Breast epithelium (tissue), 4 donors: ENCODE measurements around the gene PPFIA3. TPM values are rescaled to one million over a fixed set of nuclear protein-coding genes. Genes with fewer than 3 reads are reported as not detected.
"Not testable (repeated sequence)": the region's sequence is repeated elsewhere in the genome, so short reads cannot be mapped to it uniquely, and the experiment has no call there.

Source experiments
- DNase-seq, 2 donors: peaks; one replicate each; pipeline ENCODE4 v3.0.0-alpha.2; 2019; ENCODE audit warnings: low spot score in 2 of 2
- H3K27ac ChIP-seq, 2 donors: fragments of 200-600 bp; sonication (generic) in 1 of 2; one replicate each; pipeline ENCODE4 v1.5.1; 2016 to 2019; ENCODE audit warnings: mild to moderate bottlenecking in 1 of 2
- H3K27me3 ChIP-seq, 2 donors: fragments of 200-600 bp; sonication (generic) in 1 of 2; one replicate each; pipeline versions ENCODE4 v1.5.1 to v1.6.0; 2017 to 2019; ENCODE audit warnings: control low read depth in 1 of 2, mild to moderate bottlenecking in 1 of 2
- H3K36me3 ChIP-seq: fragments of 200-600 bp; one replicate; pipeline ENCODE4 v1.5.1; 2019
- H3K4me1 ChIP-seq, 2 donors: fragments of 200-600 bp; sonication (generic); one replicate each; pipeline ENCODE4 v1.5.1; 2016 to 2019; ENCODE audit warnings: control low read depth in 1 of 2
- H3K4me3 ChIP-seq, 3 donors: fragments of 200-600 bp; sonication (generic); 1 replicate in 2 of 3; 2 replicates in 1 of 3; pipeline ENCODE4 v1.5.1; 2016 to 2019; ENCODE audit warnings: mild to moderate bottlenecking in 3 of 3, moderate library complexity in 2 of 3
- H3K9me3 ChIP-seq, 2 donors: fragments of 200-600 bp; sonication (generic) in 1 of 2; one replicate each; pipeline ENCODE4 v1.5.1; 2016 to 2019; ENCODE audit warnings: control low read depth in 1 of 2
- POLR2A ChIP-seq: fragments of 450-650 bp; IDR thresholded peaks from one replicate; pipeline ENCODE4 v1.6.1; 2016; ENCODE audit warnings: antibody characterized with exemption, mild to moderate bottlenecking, moderate library complexity
- POLR2AphosphoS5 ChIP-seq, 3 donors: sonication (generic); formaldehyde crosslinking; IDR thresholded peaks; one replicate each; pipeline ENCODE4 v1.6.1; 2017; ENCODE audit warnings: antibody characterized with exemption in 3 of 3
- intact Hi-C: fragments of 100-400 bp; cut with DNase I; formaldehyde crosslinking; loops from one replicate; pipeline ENCODE4 v1.15.1; 2023; ENCODE audit warnings: low total_unique reads
- total RNA-seq, 3 donors: library from RNA; depleted of rRNA; stranded (reverse); fragments of >200 nt; gene quantifications; one replicate each; pipeline ENCODE4 v1.1.0, GENCODE V29; 2016
- TF ChIP-seq, protein P1 (sequence below), 3 donors: fragments of 450-650 bp; IDR thresholded peaks; one replicate each; pipeline ENCODE4 v1.5.1; 2016 to 2017; ENCODE audit warnings: antibody characterized with exemption in 3 of 3, mild to moderate bottlenecking in 3 of 3, moderate library complexity in 3 of 3

Gene PPFIA3
- total RNA-seq, 3 donors from 2014 or later, result 3.4 to 6.2 (median 3.4) TPM

DNA sequence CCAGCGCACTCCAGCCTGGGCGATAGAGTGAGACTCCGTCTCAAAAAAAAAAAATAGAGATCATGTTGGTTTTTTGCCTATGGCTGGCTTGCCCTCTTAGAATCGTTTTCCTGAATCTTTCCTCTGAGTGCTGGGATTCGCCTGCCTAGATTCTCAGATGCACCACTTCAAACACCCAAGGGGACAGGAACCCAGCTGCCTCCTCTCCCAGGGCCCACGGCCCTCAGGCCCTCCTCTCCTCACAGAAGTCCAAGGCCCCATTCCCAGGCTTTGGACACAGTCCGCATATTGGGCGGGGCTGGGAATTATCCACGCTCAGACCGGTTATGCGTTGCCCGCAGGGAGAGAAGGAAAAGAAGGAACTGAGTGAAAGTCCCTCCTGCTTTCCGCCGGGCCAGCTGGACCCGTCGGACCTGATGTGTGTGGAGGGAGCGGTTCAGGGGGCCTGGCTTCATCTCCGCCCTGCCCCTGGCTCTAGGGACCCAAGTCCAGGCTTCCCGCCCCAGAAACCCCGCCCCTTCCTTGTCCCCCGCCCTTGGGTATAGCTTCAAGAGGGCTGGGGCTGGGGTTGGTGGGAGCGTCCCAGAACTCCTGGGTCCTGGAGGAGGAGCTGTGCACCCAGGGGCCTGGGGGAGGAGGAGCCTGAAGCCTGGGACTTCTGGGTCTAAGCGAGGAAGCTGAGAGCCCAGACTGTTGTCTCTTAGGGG is 5.8 kb downstream of the PPFIA3 start:
- H3K36me3 ChIP-seq, result no peaks in the 10 kb centered on the region
- H3K4me1 ChIP-seq, result peaks cover 0 to 6% of the 10 kb centered on the region in 2 donors
- DNase-seq, result no peak
- H3K27me3 ChIP-seq, result no peaks in the 10 kb centered on the region
- H3K27ac ChIP-seq, result peak overlapping the region; percentile 49 to 52
- TF ChIP-seq POLR2AphosphoS5 (IDR thresholded peaks at IDR 0.05) (no peak), POLR2A (no peak)
- TF ChIP-seq, protein P1, sequence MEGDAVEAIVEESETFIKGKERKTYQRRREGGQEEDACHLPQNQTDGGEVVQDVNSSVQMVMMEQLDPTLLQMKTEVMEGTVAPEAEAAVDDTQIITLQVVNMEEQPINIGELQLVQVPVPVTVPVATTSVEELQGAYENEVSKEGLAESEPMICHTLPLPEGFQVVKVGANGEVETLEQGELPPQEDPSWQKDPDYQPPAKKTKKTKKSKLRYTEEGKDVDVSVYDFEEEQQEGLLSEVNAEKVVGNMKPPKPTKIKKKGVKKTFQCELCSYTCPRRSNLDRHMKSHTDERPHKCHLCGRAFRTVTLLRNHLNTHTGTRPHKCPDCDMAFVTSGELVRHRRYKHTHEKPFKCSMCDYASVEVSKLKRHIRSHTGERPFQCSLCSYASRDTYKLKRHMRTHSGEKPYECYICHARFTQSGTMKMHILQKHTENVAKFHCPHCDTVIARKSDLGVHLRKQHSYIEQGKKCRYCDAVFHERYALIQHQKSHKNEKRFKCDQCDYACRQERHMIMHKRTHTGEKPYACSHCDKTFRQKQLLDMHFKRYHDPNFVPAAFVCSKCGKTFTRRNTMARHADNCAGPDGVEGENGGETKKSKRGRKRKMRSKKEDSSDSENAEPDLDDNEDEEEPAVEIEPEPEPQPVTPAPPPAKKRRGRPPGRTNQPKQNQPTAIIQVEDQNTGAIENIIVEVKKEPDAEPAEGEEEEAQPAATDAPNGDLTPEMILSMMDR (IDR thresholded peaks at IDR 0.05), result no peak
- intact Hi-C loops, result no loop called here
- no peak overlapping the region for H3K4me3 ChIP-seq
- no peaks in the 10 kb centered on the region for H3K9me3 ChIP-seq

DNA sequence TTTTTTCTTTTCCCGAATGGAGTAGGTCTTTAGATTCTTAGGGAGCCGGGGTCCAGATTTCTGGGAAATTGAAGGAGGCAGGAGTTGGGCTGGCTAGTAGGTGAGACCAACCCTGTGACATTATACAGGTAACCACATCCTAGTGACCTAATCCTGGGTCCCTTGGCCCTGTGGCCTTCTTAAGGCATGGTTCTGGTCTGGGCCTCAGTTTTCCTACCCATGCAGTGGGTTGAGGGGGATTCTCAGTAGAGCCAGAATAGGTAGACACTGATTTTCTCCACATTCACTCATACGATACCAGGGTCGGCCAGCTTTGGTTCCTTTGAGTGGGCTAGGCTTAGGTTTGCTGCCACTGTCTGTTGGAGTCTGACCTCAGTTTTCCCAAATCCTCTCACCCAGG is 7.2 kb downstream of the PPFIA3 start:
- Histone ChIP-seq H3K9me3 (no peaks in the 10 kb centered on the region), H3K27me3 (no peaks in the 10 kb centered on the region), H3K4me1 (peaks cover 0 to 4% of the 10 kb centered on the region in 2 donors), H3K36me3 (no peaks in the 10 kb centered on the region), H3K27ac (no peak overlapping the region), H3K4me3 (no peak overlapping the region)
- TF ChIP-seq, protein P1 (IDR thresholded peaks at IDR 0.05), result no peak
- TF ChIP-seq POLR2A, result no peak
- no peak for TF ChIP-seq POLR2AphosphoS5 (IDR thresholded peaks at IDR 0.05)
- intact Hi-C loops, result no loop called here
- DNase-seq, result no peak

DNA sequence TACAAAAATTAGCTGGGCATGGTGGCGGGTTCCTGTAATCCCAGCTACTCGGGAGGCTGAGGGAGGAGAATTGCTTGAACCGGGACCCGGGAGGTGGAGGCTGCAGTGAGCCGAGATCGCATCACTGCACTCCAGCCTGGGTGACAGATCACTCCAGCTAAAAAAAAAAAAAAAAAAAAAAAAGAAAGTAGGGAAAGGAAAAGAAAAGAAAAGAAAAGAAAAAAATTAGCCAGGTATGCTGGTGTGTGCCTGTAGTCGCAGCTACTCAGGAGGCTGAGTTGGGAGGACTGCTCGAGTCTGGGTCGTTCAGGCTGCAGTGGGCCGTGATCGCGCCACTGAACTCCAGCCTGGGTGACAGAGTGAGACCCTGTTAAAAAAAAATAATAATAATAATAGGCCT is 7.9 kb downstream of the PPFIA3 start:
- DNase-seq, result not testable (repeated sequence)
- peak overlapping the region in 1 of 2 donors; percentile 69 for H3K27ac ChIP-seq

DNA sequence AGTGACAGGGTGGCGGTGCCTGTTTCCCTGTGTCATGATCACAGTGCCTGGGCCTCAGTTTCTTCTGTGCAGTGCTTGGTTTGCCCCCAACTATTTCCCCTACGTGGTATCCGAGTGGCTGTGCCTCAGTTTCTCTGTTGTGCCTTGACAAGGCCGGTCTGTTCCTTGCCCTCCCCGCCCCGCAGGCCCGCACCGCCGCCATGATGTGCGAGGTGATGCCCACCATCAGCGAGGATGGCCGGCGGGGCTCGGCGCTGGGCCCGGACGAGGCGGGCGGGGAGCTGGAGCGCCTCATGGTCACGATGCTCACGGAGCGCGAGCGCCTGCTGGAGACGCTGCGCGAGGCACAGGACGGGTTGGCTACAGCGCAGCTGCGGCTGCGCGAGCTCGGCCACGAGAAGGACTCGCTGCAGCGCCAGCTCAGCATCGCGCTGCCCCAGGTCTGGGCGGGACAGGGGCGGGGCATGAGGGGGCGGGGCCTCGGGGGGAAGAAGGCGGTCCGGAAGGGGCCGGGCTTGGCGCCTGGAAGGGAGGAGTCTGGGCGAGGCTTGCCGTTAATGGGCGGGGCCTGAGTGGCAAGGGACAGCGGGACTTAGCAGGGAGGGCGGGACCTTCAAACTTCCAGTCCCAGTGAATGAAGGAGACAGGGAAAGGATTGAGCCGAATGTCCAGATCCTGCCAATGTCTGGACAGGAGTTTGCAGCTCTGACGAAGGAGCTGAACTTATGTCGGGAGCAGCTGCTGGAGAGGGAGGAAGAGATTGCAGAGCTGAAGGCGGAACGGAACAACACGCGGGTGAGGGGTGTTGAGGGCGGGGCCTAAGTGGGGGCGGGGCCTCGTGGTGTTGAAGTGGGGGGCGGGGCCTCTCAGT is 8.6 kb downstream of the PPFIA3 start:
- Histone ChIP-seq H3K4me1 (peaks cover 0 to 4% of the 10 kb centered on the region in 2 donors), H3K27ac (peak overlapping the region; percentile 63 to 69), H3K9me3 (no peaks in the 10 kb centered on the region), H3K27me3 (no peaks in the 10 kb centered on the region), H3K36me3 (no peaks in the 10 kb centered on the region), H3K4me3 (peak overlapping the region in 2 of 3 donors; percentile 41 to 61)
- intact Hi-C loops, result no loop called here
- TF ChIP-seq, protein P1 (IDR thresholded peaks at IDR 0.05), result peak in 2 of 3 donors; percentile 26 to 46
- TF ChIP-seq POLR2AphosphoS5 (IDR thresholded peaks at IDR 0.05), result no peak
- DNase-seq, result peak; percentile 93 to 97

More for the DNA sequence above, 7.9 kb downstream of the PPFIA3 start:
- peak overlapping the region in 1 of 3 donors; percentile 61 for H3K4me3 ChIP-seq
- H3K4me1 ChIP-seq, H3K36me3 ChIP-seq, H3K27me3 ChIP-seq, H3K9me3 ChIP-seq, intact Hi-C loops: not testable (repeated sequence)

DNA sequence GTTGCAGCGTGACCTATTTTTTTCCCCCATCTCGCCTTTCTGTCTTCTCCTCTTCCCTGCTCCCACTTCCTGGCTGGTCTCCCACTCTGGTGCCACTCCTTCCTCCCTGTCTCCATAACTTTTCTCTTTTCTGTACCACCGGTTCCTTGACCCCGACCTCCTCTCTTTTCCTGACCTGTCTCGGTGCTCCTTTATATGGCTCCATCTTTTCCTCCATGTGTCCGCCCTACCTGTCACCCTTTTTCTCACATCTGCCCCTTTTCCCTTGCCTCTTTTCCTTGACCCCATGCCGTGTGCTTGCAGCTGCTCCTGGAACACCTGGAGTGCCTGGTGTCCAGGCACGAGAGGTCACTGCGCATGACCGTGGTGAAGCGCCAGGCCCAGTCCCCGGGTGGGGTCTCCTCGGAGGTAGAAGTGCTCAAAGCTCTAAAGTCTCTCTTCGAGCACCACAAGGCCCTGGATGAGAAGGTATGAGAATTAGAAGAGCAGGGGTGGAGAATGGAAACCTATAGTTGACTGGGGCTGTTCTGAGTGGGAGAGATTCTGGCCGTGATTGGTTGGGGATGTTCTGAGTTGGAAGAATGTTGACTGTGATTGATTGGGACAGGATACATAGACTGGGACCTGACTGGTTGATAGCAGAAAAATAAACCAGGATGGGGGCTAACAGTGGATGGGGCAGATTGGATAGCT is 9.3 kb downstream of the PPFIA3 start:
- no peak for DNase-seq
- Histone ChIP-seq H3K36me3 (no peaks in the 10 kb centered on the region), H3K27me3 (no peaks in the 10 kb centered on the region), H3K4me3 (peak overlapping the region in 2 of 3 donors; percentile 41 to 61), H3K9me3 (no peaks in the 10 kb centered on the region), H3K4me1 (peaks cover 0 to 4% of the 10 kb centered on the region in 2 donors), H3K27ac (peak overlapping the region in 1 of 2 donors; percentile 63)
- TF ChIP-seq POLR2A (no peak), POLR2AphosphoS5 (IDR thresholded peaks at IDR 0.05) (no peak)
- TF ChIP-seq, protein P1 (IDR thresholded peaks at IDR 0.05), result no peak
- intact Hi-C loops, result no loop called here
